SKM-1 treated with dmso at 0.1 percent for 144 hours (cell line): Measurements from ENCODE around the gene SGCE.
A peak's percentile ranks its signal among the peaks of the same experiment; 100 is the strongest.

Experiments
- DNase-seq: peaks from one replicate; lab custom pipeline; 2025; ENCODE audit not compliant: unreplicated experiment; lab: John Stamatoyannopoulos, UW

The SGCE gene

DNA sequence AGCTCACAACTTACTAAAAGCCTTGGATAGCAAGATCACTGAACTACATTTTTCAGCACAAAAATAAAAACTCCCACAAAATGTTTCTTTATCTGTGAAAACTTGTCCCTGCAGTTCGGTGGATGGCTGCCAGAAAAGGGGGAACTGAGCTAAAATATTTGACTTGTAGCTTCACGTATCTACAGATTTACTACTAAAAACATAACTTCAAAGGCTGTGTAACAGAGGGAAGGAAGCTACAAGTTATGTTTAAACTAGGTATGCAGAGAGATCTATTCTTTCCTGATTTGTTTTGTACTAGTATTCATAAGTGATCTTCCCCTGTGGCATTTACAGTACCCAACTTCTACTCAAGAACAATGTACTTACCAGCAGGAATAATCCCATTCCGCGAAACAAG, 25.1 kb downstream of the SGCE start:
- no peak for DNase-seq

DNA sequence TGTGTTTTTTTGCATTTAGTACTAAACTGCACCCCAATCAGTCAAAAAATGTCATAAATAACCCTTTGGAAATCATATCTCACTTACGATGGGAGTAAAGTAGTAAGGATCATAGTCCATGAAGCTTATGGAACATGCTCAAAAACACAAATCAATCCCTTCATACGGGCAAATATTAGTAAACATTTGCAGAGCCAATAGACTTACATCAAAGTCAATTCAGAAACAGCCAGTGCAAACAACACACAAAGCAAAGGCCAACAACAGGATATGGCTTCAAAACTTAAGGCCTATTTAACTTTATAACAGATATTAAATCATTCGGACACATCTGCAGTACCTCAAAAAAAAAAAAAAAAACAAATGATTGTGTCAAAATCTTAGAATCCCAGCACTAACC, 32.1 kb downstream of the SGCE start:
- no peak for DNase-seq

DNA sequence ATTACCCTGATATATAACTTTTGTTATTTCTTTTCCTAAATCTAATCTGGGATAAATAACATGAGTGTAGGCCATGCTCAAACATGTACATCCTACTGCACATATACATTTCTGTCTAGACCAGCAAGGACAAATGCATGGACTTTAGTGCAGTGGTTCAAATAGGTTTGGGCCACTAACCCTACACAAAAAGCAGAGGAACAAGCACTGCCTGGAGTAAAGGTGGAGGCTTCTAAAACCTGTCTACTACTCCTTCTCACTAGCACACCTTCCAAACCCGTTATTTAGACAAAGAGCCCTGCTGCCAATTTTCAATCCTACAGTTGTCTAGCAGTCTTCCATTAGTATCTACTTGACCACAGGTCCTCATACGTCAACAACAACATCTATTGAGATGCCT, 34.8 kb downstream of the SGCE start:
- DNase-seq, result no peak

DNA sequence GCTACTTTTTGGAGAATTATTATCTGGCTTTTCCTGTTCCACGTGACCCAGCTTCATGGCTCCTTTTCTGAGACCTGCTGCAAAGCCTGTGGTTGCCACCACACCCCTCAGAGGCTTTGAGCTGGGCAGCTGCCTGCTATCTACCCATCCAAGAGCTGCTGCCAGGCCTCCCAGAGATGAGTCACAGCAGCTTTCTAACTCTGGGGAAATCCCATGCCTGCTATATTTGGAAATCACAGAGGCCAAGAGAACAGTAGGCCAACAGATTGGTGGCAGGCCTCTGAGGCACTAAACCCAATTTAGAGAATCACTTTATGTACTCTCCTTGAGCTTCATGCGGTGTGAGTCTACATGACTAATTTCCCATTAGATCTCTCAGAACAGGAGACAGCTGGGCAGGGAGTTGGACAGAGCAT, 35.2 kb downstream of the SGCE start:
- DNase-seq, result peak; percentile 37

DNA sequence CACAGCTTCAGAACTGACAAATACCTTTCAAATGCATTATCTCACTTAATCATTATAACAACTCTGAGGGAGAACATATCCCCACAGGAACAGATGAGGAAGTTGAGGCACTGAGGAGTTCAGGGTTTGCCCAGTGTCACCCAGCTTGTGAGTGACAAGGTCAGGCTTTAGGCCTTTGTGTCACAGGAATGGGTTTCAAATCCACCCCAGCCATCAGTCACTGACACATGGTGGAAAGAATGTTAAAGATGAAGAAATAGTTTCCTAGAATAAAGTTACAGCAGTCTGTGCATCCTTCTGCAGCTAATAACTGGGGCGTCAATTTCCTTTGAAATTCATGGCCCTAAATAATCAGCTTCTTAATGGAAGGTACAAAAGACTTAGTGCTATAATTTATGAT, 37.8 kb downstream of the SGCE start:
- DNase-seq, result no peak

DNA sequence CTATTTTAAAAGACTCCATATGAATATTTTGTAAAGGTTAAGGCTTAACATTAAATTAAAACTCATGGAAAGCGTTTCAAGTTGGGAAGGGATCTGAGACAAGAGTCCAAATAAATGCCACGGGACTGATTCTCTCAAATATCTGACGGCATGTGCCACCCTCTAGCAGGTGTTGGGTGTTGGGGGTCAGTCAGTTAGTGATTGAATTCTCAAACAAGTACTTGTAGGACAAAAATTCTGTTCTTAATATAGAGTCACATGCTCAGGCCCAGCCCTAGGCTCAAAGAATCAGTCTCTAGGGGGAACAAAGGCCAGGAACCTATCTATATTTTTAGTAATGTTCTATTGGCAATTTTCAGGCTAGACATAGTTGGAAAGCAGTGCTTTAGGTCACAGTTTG, 39.1 kb downstream of the SGCE start:
- DNase-seq, result no peak

DNA sequence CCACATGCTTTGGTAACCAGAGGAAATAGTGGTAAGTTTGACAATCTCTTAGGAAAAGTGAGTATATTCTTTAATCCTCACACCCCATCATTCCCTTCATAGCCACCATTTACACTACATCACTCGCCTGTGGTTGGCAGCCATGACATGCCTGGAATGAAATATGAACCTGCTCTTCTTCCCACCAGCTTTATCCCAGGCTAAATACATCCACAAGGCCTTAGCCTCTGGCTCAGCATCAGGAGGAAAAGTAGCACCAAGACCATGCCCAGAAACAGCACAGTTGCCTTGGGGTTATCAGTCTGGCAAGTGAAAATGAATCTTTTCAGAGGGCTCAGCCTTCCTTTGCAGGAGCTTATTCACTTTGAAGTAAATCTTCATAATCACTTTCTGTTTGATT, 40.3 kb downstream of the SGCE start:
- no peak for DNase-seq

DNA sequence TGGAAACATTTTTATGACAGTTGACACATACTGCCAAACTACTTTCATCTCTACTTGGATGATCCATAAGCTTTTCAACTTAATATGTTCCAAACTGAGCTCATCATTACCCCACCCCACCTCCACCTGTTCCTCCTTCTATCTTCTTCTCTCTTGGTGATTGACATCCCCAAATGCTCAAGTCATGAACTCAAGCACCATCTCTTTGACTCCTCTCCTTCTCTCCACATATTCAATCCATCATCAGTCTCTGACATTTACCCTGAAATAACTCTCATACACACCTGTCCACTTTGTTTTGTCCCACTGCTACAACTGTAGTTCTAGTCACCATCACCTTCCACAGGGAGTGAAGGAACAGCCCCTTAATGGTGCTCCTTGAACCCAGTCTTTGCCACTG, 43.3 kb downstream of the SGCE start:
- DNase-seq, result no peak

DNA sequence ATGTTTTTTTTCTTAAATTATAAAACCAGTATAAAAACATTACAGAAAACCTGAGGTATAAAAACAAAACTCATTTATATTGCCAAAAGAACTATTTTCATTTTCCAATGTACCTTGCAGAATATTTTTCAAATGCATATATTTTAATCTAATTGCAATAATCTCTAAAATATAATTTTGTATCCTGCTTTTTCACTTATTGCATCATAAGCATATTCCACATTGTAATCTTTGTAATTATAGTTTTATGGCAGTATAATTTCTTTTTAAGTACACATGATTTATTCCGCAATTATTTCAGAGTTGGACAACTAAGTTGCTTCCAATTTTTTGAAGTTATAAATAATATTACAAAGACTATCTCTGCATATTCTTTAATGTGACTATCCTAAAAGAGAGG, 43.7 kb downstream of the SGCE start:
- no peak for DNase-seq

DNA sequence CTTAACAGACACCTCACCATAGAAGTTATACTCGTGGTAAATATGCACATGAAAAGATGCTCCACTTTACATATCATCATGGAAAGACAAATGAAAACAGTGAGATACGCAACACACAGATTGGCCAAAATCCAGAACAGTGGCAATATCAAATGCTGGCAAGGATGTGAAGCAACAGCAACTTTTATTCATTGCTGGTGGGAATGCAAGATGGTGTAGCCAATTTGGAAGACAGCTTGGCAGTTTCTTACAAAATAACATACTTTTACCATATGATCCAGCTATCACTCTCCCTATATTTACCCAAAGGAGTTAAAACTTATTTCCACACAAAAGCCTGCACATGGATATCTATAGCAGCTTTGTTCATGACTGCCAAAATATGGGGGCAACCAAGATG, 46.4 kb downstream of the SGCE start:
- no peak for DNase-seq

DNA sequence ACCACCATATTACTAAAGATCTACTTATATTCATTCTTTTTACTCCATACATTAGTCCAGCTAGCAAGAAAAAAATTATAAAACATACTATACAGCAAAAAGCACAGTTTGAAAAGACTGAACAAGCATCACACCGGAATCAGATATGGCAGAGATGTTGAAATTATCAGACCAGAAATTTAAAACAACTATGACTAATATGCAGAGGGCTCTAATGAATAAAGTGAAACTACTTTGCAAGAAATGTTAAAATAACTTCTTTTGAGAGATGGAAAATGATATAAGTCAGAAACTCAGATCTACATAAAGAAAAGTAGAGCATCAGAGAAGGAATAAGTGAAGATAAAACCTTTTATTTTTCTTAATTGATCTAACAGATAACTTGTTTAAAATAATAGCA, 50.9 kb downstream of the SGCE start:
- DNase-seq, result no peak

DNA sequence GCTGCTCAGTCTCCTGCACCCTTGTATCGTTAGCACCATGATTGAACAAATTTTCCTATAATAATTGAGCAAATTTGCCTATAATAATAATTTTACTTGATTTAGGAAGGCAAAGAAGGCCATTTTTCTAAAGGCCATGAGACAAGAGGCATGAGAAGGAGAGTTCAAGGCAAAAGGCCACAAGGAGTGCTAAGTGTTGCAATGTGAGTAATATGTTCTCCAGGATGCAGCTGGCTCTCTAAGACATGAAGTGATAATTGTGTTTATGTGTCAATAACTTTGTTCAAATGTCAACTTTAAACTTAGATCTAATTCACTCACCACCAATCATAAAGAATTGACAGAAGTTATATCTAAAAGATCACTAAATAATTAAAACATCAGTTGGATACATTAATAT, 53.8 kb downstream of the SGCE start:
- no peak for DNase-seq

DNA sequence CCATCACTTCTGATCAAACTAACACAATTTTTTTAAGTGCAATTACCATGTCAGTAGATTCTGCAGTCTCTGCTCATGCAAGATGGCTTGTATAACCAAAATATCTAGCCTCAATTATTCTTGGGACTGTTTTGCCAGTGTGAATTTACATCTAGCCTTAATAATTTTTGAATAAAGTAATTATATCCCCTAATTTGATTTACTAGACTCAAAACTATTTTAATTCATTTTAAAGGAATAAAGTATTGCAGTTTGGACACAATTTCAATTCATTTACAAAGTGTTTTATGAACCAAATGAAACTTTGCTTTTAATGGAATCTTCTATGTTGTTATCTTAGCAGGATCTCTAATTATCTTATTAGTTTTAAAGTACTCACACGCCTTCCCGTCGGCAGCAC, 55.7 kb downstream of the SGCE start:
- no peak for DNase-seq

DNA sequence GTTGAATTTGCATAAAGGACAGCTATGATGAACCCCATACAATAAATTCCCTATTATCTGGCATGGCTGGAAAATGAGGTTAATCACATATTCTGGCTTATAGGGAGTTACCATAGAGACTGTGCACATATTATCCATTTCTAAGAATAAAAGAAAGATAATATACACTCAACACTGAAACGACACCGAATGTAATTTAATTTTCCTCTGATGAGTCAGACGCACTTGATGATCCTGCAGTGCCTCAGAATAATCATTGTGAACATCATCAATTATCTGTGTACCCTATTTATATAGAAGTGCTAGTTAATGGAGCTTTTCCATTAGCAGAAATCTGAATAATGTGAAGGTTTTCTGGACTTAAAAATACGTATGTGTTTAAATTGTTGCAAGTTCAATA, 60.2 kb downstream of the SGCE start:
- DNase-seq, result no peak

DNA sequence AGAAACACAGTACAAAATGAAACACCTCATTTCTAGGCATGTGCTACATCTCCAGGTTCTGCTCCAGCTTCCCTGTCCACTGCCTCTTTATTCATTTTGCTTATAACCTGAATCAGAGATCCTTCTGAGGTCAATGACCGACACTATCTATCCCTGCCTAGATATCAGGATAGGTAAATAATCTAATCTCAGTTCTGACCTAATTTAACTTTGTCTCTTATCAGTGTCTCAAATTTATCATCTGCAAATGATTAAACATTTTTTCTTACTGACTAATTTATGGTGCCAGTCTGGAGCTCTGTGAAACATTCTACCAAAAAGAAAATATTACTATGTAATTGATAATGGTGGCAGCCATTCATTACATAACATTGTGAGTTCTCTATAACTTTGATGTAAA, 61.1 kb downstream of the SGCE start:
- no peak for DNase-seq

DNA sequence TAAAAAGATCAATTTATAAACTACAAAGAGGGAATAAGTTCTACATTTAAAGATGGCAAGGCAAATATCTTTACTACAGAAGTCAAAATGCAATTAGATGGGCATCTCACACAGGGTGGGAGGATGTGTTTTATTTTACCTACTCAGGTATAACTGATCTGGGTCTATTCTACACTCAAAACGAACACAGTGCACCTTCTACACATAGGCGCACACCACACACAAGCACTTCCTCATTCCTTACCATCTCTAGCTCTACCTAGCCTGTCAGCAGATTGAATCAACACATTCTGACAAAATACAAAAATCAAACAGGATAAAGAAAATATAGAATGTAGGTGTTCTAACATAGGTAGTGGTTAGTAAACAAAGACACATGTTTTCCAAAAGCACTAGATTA, 64.8 kb downstream of the SGCE start:
- DNase-seq, result no peak

DNA sequence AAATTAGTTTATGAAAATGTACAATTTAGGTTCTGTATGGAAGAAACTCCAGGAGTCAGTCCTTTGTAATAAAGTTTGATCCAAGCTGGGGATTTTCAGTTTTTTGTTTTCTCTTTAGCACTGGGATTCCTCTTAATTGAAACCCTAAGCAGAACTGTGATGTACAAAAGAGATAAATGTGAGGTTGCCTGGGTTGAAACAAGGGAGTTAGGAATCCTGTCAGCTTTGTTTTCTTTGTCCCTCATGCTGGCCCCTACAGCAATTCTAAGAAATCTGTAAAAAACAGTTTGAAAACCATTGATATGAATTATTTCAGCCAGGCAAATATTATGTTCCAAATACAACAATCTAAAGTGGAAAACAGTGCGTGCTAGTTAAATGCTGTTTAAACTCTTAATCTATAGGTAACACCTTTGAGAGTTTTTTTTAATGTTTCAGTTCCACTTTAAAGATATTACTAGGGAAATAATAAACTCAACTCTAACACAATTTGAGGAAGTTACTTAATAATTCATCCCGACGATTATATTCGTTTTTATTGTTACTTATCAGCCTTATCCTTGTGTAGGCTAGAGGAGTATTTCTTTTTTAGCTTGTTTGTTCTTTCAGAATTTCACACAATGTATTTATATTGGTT, 65.3 kb downstream of the SGCE start:
- no peak for DNase-seq

DNA sequence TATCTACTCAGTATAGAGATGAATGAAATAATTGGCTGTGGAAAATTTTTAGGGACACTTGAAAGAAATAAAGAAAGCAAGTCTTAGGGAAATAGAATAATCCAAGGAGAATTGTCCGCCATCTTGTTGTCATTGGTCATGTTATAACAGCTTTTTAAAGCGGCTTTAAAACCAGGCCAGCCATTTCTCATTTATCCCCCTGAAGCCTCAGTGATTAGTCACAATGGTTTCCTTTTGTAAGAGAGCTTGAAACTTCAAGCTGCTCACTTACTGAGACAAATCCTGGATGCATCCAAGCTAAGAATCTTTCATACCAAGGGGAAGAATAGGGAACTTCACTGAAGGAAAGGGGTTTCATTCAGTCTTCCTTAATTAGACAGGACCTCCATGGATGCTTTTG, 67.9 kb downstream of the SGCE start:
- DNase-seq, result no peak

DNA sequence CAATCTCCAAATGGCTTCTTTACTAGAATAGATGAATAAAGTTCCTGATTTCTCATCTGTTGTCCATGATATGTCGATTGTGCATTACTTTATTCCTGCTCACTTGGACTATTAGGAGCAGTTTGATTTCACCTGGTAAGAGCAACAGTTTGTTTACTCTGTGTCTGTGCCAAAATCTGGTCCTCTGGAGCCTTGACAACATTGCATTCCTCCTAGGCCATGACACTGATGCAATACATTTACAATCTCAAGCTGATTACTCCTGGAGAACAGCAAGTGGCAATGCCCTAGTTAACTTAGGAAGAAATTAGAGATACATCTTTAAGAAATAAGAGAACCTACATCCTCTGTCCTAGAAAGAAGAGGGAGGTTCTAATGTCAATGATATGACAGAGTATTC, 71.8 kb downstream of the SGCE start:
- DNase-seq, result no peak

DNA sequence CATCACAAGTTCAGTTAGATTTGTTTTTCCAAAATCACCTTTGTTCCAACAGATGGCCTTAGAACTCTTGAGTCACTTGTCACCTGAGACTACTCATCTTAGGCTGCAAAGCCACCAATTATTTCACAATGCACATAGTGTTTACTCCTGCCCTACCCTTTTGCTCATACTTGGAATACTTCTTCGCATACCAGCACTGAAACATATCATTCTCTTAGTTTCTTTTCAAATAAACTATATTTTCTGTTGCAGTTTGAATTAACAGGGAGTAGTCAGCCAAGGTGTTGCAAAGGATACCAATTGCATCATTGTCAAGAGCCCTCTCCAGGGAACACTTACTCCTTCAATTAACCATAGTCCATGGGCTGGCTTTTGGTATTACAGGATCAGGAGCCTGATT, 75.3 kb downstream of the SGCE start:
- no peak for DNase-seq

DNA sequence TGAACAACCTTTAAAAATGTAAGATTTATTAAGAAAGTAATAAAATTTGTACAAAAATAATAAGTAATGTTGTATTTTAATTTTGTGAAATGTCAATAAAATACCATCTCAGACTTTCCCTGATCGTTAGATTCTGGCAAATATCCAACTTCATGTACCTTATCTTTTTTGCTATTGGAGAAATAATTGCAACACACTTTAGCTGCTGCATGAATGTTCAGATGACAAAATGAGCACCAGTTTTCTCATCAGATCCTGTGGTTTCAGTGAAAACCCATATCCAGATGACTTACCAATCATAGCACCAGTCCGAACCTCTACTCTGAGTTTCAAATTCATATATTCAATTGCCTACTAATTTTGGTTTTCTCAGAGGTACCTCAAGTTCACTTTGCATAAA, 76.5 kb downstream of the SGCE start:
- no peak for DNase-seq

DNA sequence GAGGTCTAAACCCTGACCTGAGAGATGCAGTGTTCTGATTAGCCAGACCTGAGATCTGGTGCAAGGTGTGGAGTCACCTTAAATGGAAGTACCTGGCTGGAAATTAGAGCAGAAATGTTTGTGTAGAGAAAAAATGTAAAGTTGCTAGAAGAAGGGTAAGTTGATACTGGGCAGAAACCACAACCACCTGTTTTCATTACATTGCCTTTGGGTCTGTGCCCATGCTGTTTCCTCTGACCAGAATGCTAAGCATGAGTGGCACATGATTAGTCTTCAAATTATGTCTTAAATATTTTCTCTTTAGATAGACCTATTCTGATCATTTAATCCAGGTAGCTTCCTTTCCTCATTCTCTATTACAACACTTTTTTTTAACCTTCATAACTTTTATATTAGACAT, 77.3 kb downstream of the SGCE start:
- DNase-seq, result no peak

DNA sequence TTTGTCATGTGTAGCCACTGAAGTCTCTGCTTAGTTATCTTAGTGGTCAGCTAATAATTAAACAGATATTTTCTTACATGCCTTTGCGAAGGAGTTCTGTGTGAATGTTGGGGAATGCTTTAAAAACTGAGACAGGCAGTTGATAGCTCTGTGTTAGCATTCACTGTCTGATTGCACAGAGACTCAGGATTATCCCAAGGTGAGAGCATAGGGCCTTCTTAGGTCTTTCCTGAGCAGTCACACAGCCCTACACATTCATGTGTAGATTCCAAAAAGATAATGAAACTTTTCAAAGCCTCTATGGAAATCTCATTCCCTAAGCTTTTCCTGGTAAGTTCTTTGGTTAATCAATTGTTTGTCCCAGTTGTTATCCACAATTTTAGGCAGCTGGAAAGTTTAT, 78.6 kb downstream of the SGCE start:
- no peak for DNase-seq

DNA sequence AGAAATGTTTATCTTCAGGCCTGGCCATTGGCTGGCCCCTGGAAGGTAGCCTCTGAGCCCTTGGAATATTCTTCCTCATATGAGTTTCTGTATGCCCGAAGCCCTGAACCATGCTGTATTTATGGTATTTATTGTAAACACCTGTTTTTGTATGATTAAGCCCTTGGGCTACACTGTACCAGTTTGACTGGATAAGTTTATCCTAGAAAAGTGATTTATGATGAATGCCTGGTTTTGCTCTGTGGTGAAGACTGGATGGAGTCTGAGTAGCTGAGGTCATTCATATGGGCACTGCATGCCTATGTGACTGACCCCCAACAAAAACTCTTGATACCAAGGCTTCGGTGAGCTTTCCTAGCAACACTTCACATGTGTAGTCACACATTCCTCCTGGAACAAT, 79.6 kb downstream of the SGCE start:
- DNase-seq, result no peak
